A549 (cell line): ENCODE results near the gene PFN3.

Source experiments
- BHLHE40 ChIP-seq: IDR thresholded peaks from 2 replicates; pipeline ENCODE4 v1.6.1; 2012; ENCODE audit warnings: low read depth, low read length, inconsistent platforms
- CEBPB ChIP-seq, 2 experiments: fragments of >200 bp in 1 of 2; sonication (Bioruptor Twin) in 1 of 2; formaldehyde crosslinking in 1 of 2; IDR thresholded peaks; 2 replicates each; pipeline ENCODE4 v1.6.1; 2012 to 2016
- JUNB ChIP-seq: fragments of >200 bp; sonication (Bioruptor Twin); formaldehyde crosslinking; IDR thresholded peaks from 2 replicates; pipeline ENCODE4 v1.6.1; 2016
- MYC ChIP-seq: IDR thresholded peaks from 2 replicates; pipeline ENCODE4 v1.6.1; 2012; ENCODE audit warnings: mild to moderate bottlenecking, inconsistent platforms, low read length, improper control_type of control experiment, borderline replicate concordance
- NR3C1 ChIP-seq: fragments of >200 bp; sonication (Bioruptor Twin); formaldehyde crosslinking; IDR thresholded peaks from 3 replicates; pipeline ENCODE4 v1.6.1; 2017
- PBX3 ChIP-seq: IDR thresholded peaks from 2 replicates; pipeline ENCODE4 v1.6.1; 2012
- POLR2A ChIP-seq: IDR thresholded peaks from 2 replicates; pipeline ENCODE4 v1.6.1; 2012; ENCODE audit warnings: mild to moderate bottlenecking, low read length
- RAD21 ChIP-seq, 2 experiments: fragments of >200 bp in 1 of 2; sonication (Bioruptor Twin) in 1 of 2; formaldehyde crosslinking in 1 of 2; IDR thresholded peaks in 1 of 2; conservative IDR thresholded peaks in 1 of 2; 2 replicates in 1 of 2; 3 replicates in 1 of 2; pipeline ENCODE4 v1.6.1; 2012 to 2018; ENCODE audit warnings: inconsistent platforms in 1 of 2
- SMC3 ChIP-seq: fragments of >200 bp; sonication (Bioruptor Twin); formaldehyde crosslinking; IDR thresholded peaks from 3 replicates; pipeline ENCODE4 v1.6.1; 2018; ENCODE audit warnings: inconsistent platforms
- SREBF2 ChIP-seq: fragments of 450-650 bp; IDR thresholded peaks from 2 replicates; pipeline ENCODE4 v1.6.1; 2014; ENCODE audit warnings: mild to moderate bottlenecking, moderate library complexity
- TF ChIP-seq, protein P1 (sequence below): fragments of >200 bp; sonication (Bioruptor Twin); formaldehyde crosslinking; IDR thresholded peaks from 3 replicates; pipeline ENCODE4 v1.5.1; 2016
- TF ChIP-seq, protein P2 (sequence below): fragments of 450-650 bp; IDR thresholded peaks from 2 replicates; pipeline ENCODE4 v1.6.1; 2014; ENCODE audit warnings: antibody characterized with exemption
- TF ChIP-seq, protein P3 (sequence below): fragments of 150-350 bp; IDR thresholded peaks from 2 replicates; pipeline ENCODE4 v1.6.1; 2014; ENCODE audit warnings: low read depth, mild to moderate bottlenecking, low read length

DNA sequence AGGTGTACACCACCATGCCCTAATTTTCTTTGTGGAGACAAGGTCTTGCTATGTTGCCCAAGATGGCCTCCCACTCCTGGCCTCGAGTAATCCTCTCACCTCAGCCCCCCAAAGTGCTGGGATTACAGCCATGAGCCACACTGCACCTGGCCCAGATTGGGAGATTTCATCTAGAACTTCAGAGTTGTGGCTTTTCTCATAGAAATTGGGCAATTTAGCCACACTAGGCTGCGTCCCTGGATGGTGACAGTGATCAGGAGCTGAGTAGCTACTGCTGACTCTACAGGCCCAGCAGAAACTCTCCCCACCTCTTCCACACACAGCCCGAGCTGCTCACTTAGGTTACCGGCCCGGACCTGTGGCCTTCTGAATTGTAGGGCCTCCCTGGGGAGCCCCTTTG is 7.7 kb downstream of the PFN3 start:
- TF ChIP-seq JUNB: no peak
- no peak for TF ChIP-seq CEBPB (IDR thresholded peaks at IDR 0.05)
- TF ChIP-seq POLR2A: no peak
- TF ChIP-seq, protein P1, sequence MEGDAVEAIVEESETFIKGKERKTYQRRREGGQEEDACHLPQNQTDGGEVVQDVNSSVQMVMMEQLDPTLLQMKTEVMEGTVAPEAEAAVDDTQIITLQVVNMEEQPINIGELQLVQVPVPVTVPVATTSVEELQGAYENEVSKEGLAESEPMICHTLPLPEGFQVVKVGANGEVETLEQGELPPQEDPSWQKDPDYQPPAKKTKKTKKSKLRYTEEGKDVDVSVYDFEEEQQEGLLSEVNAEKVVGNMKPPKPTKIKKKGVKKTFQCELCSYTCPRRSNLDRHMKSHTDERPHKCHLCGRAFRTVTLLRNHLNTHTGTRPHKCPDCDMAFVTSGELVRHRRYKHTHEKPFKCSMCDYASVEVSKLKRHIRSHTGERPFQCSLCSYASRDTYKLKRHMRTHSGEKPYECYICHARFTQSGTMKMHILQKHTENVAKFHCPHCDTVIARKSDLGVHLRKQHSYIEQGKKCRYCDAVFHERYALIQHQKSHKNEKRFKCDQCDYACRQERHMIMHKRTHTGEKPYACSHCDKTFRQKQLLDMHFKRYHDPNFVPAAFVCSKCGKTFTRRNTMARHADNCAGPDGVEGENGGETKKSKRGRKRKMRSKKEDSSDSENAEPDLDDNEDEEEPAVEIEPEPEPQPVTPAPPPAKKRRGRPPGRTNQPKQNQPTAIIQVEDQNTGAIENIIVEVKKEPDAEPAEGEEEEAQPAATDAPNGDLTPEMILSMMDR: no peak
- no peak for TF ChIP-seq NR3C1
- TF ChIP-seq MYC: no peak
- TF ChIP-seq, protein P2, sequence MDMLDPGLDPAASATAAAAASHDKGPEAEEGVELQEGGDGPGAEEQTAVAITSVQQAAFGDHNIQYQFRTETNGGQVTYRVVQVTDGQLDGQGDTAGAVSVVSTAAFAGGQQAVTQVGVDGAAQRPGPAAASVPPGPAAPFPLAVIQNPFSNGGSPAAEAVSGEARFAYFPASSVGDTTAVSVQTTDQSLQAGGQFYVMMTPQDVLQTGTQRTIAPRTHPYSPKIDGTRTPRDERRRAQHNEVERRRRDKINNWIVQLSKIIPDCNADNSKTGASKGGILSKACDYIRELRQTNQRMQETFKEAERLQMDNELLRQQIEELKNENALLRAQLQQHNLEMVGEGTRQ: no peak
- TF ChIP-seq BHLHE40: no peak
- TF ChIP-seq, protein P3, sequence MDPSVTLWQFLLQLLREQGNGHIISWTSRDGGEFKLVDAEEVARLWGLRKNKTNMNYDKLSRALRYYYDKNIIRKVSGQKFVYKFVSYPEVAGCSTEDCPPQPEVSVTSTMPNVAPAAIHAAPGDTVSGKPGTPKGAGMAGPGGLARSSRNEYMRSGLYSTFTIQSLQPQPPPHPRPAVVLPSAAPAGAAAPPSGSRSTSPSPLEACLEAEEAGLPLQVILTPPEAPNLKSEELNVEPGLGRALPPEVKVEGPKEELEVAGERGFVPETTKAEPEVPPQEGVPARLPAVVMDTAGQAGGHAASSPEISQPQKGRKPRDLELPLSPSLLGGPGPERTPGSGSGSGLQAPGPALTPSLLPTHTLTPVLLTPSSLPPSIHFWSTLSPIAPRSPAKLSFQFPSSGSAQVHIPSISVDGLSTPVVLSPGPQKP: no peak
- no peak for TF ChIP-seq PBX3
- TF ChIP-seq SREBF2: no peak
- no peak for TF ChIP-seq RAD21 (conservative IDR thresholded peaks at IDR 0.05 in 1 of 2, IDR thresholded peaks at IDR 0.05 in 1 of 2)
- TF ChIP-seq SMC3: no peak
